ENCODE measurements around the gene SLC26A5.
A peak's percentile ranks its signal among the peaks of the same experiment; 100 is the strongest.
"Not testable (repeated sequence)": the region's sequence is repeated elsewhere in the genome, so short reads cannot be mapped to it uniquely, and the experiment has no call there.

Gene SLC26A5

GRCh38 chr7:103418241-103418640, 27.8 kb downstream of the SLC26A5 start:
- no peak overlapping the region for H2BK15ac ChIP-seq (ENCODE audit: low read depth, poor library complexity, severe bottlenecking)
- H4K91ac ChIP-seq (ENCODE audit: low read length) = no peak overlapping the region
- H2AFZ ChIP-seq (ENCODE audit: low read depth, low read length) = no peak overlapping the region
- H3K23ac ChIP-seq (ENCODE audit: low read length in 2 of 2) = no peak overlapping the region
- no peak overlapping the region for H3K4ac ChIP-seq (ENCODE audit: low read depth in 1 of 2, low read length in 2 of 2)
- no peak overlapping the region for H3K4me3 ChIP-seq (ENCODE audit: insufficient read depth in 1 of 2, low read depth in 1 of 2, low read length in 2 of 2)
- no peaks in the 10 kb centered on the region for H3K4me1 ChIP-seq (ENCODE audit: control insufficient read depth, insufficient read depth, low read depth, low read length)
- no peaks in the 10 kb centered on the region for H3K79me1 ChIP-seq (replicated peaks; ENCODE audit: low read length, poor library complexity, severe bottlenecking)
- H3K18ac ChIP-seq (ENCODE audit: low read depth in 1 of 2, low read length in 2 of 2) = no peak overlapping the region
- no peak overlapping the region for H2AK5ac ChIP-seq (ENCODE audit: low read length, severe bottlenecking)
- H2BK120ac ChIP-seq (ENCODE audit: low read depth, low read length) = no peak overlapping the region
- H4K8ac ChIP-seq (ENCODE audit: low read length) = no peak overlapping the region
- no peak overlapping the region for H2BK5ac ChIP-seq (ENCODE audit: low read depth, low read length, poor library complexity, severe bottlenecking)
- peaks cover 0 to 15% of the 10 kb centered on the region in 2 experiments for H3K27me3 ChIP-seq (ENCODE audit: control insufficient read depth in 1 of 2, insufficient read depth in 1 of 2, low read length in 2 of 2)
- no peak overlapping the region for H3K27ac ChIP-seq (ENCODE audit: low read length, poor library complexity, severe bottlenecking)
- 72% methylated on average over 2 of the region's 3 CpGs for WGBS
- no peaks in the 10 kb centered on the region for H3K36me3 ChIP-seq (ENCODE audit: control insufficient read depth in 1 of 2, insufficient read depth in 2 of 2, low read depth in 1 of 2, low read length in 2 of 2)
- H3K4me2 ChIP-seq (ENCODE audit: low read length, poor library complexity, severe bottlenecking) = no peak overlapping the region
- no peak overlapping the region for H2BK12ac ChIP-seq (ENCODE audit: low read length in 2 of 2)
- H3K14ac ChIP-seq (ENCODE audit: low read length in 2 of 2) = no peak overlapping the region
- no peak overlapping the region for H3K9ac ChIP-seq (ENCODE audit: low read length)
- DNase-seq = no peak
- no peaks in the 10 kb centered on the region for H3K9me3 ChIP-seq (ENCODE audit: control insufficient read depth, low read length)

- Histone ChIP-seq H3K9ac (ENCODE audit: low read length) (no peak overlapping the region), H2AFZ (ENCODE audit: low read depth, low read length) (no peak overlapping the region), H3K9me3 (ENCODE audit: control insufficient read depth, low read length) (no peaks in the 10 kb centered on the region), H3K23ac (ENCODE audit: low read length in 2 of 2) (no peak overlapping the region), H3K4me3 (ENCODE audit: insufficient read depth in 1 of 2, low read depth in 1 of 2, low read length in 2 of 2) (no peak overlapping the region), H3K4me1 (ENCODE audit: control insufficient read depth, insufficient read depth, low read depth, low read length) (no peaks in the 10 kb centered on the region), H2AK5ac (ENCODE audit: low read length, severe bottlenecking) (no peak overlapping the region), H2BK15ac (ENCODE audit: low read depth, poor library complexity, severe bottlenecking) (no peak overlapping the region), H2BK5ac (ENCODE audit: low read depth, low read length, poor library complexity, severe bottlenecking) (no peak overlapping the region), H3K14ac (ENCODE audit: low read length in 2 of 2) (no peak overlapping the region), H2BK12ac (ENCODE audit: low read length in 2 of 2) (no peak overlapping the region), H3K36me3 (ENCODE audit: control insufficient read depth in 1 of 2, insufficient read depth in 2 of 2, low read depth in 1 of 2, low read length in 2 of 2) (no peaks in the 10 kb centered on the region), H3K27ac (ENCODE audit: low read length, poor library complexity, severe bottlenecking) (no peak overlapping the region), H3K79me1 (replicated peaks; ENCODE audit: low read length, poor library complexity, severe bottlenecking) (no peaks in the 10 kb centered on the region), H3K4me2 (ENCODE audit: low read length, poor library complexity, severe bottlenecking) (no peak overlapping the region), H2BK120ac (ENCODE audit: low read depth, low read length) (no peak overlapping the region), H4K8ac (ENCODE audit: low read length) (no peak overlapping the region), H3K27me3 (ENCODE audit: control insufficient read depth in 1 of 2, insufficient read depth in 1 of 2, low read length in 2 of 2) (peaks cover 3 to 19% of the 10 kb centered on the region in 2 experiments), H3K4ac (ENCODE audit: low read depth in 1 of 2, low read length in 2 of 2) (no peak overlapping the region), H3K18ac (ENCODE audit: low read depth in 1 of 2, low read length in 2 of 2) (no peak overlapping the region), H4K91ac (ENCODE audit: low read length) (no peak overlapping the region)
- 82% methylated on average over 4 of the region's 5 CpGs for WGBS
- no peak for DNase-seq
Measured at GRCh38 chr7:103413407-103413806, 32.6 kb downstream of the SLC26A5 start.

GRCh38 chr7:103412151-103412550, 33.9 kb downstream of the SLC26A5 start:
- no peak for DNase-seq
- H3K4me2 ChIP-seq (ENCODE audit: low read length, poor library complexity, severe bottlenecking) = no peak overlapping the region
- H2BK5ac ChIP-seq (ENCODE audit: low read depth, low read length, poor library complexity, severe bottlenecking) = no peak overlapping the region
- H3K14ac ChIP-seq (ENCODE audit: low read length in 2 of 2) = no peak overlapping the region
- no peak overlapping the region for H2BK15ac ChIP-seq (ENCODE audit: low read depth, poor library complexity, severe bottlenecking)
- WGBS = 100% methylated on average over 1 of the region's 1 CpG
- H3K27me3 ChIP-seq (ENCODE audit: control insufficient read depth in 1 of 2, insufficient read depth in 1 of 2, low read length in 2 of 2) = peaks cover 3 to 19% of the 10 kb centered on the region in 2 experiments
- H3K4me3 ChIP-seq (ENCODE audit: insufficient read depth in 1 of 2, low read depth in 1 of 2, low read length in 2 of 2) = no peak overlapping the region
- H4K8ac ChIP-seq (ENCODE audit: low read length) = no peak overlapping the region
- no peak overlapping the region for H4K91ac ChIP-seq (ENCODE audit: low read length)
- no peak overlapping the region for H2BK120ac ChIP-seq (ENCODE audit: low read depth, low read length)
- H2AFZ ChIP-seq (ENCODE audit: low read depth, low read length) = no peak overlapping the region
- H2BK12ac ChIP-seq (ENCODE audit: low read length in 2 of 2) = no peak overlapping the region
- H3K9me3 ChIP-seq (ENCODE audit: control insufficient read depth, low read length) = no peaks in the 10 kb centered on the region
- no peak overlapping the region for H3K4ac ChIP-seq (ENCODE audit: low read depth in 1 of 2, low read length in 2 of 2)
- no peak overlapping the region for H3K27ac ChIP-seq (ENCODE audit: low read length, poor library complexity, severe bottlenecking)
- no peaks in the 10 kb centered on the region for H3K79me1 ChIP-seq (replicated peaks; ENCODE audit: low read length, poor library complexity, severe bottlenecking)
- H3K18ac ChIP-seq (ENCODE audit: low read depth in 1 of 2, low read length in 2 of 2) = no peak overlapping the region
- H3K4me1 ChIP-seq (ENCODE audit: control insufficient read depth, insufficient read depth, low read depth, low read length) = no peaks in the 10 kb centered on the region
- H2AK5ac ChIP-seq (ENCODE audit: low read length, severe bottlenecking) = no peak overlapping the region
- H3K36me3 ChIP-seq (ENCODE audit: control insufficient read depth in 1 of 2, insufficient read depth in 2 of 2, low read depth in 1 of 2, low read length in 2 of 2) = no peaks in the 10 kb centered on the region
- H3K9ac ChIP-seq (ENCODE audit: low read length) = no peak overlapping the region
- no peak overlapping the region for H3K23ac ChIP-seq (ENCODE audit: low read length in 2 of 2)

GRCh38 chr7:103405789-103406613, 40.0 kb downstream of the SLC26A5 start:
- H3K27me3 ChIP-seq (ENCODE audit: control insufficient read depth in 1 of 2, insufficient read depth in 1 of 2, low read length in 2 of 2) = peaks cover 0 to 14% of the 10 kb centered on the region in 2 experiments
- not testable (repeated sequence) for H2BK5ac ChIP-seq (ENCODE audit: low read depth, low read length, poor library complexity, severe bottlenecking)

More at GRCh38 chr7:103405789-103406613, 40.0 kb downstream of the SLC26A5 start:
- not testable (repeated sequence) for H3K4me3 ChIP-seq (ENCODE audit: insufficient read depth in 1 of 2, low read depth in 1 of 2, low read length in 2 of 2); DNase-seq; H3K4me1 ChIP-seq (ENCODE audit: control insufficient read depth, insufficient read depth, low read depth, low read length); H3K27ac ChIP-seq (ENCODE audit: low read length, poor library complexity, severe bottlenecking); H2BK15ac ChIP-seq (ENCODE audit: low read depth, poor library complexity, severe bottlenecking); H3K4ac ChIP-seq (ENCODE audit: low read depth in 1 of 2, low read length in 2 of 2); H4K8ac ChIP-seq (ENCODE audit: low read length); H3K9me3 ChIP-seq (ENCODE audit: control insufficient read depth, low read length); H3K79me1 ChIP-seq (replicated peaks; ENCODE audit: low read length, poor library complexity, severe bottlenecking); H2BK120ac ChIP-seq (ENCODE audit: low read depth, low read length); H3K36me3 ChIP-seq (ENCODE audit: control insufficient read depth in 1 of 2, insufficient read depth in 2 of 2, low read depth in 1 of 2, low read length in 2 of 2); H4K91ac ChIP-seq (ENCODE audit: low read length); H2AK5ac ChIP-seq (ENCODE audit: low read length, severe bottlenecking); H3K14ac ChIP-seq (ENCODE audit: low read length in 2 of 2); H3K4me2 ChIP-seq (ENCODE audit: low read length, poor library complexity, severe bottlenecking); H2BK12ac ChIP-seq (ENCODE audit: low read length in 2 of 2); H3K9ac ChIP-seq (ENCODE audit: low read length); H3K23ac ChIP-seq (ENCODE audit: low read length in 2 of 2); H2AFZ ChIP-seq (ENCODE audit: low read depth, low read length)
- WGBS = 71% methylated on average over 7 of the region's 7 CpGs
- H3K18ac ChIP-seq (ENCODE audit: low read depth in 1 of 2, low read length in 2 of 2) = peak overlapping the region in 1 of 2 experiments; percentile 0

Measured in mesenchymal stem cell (in vitro differentiated cells and primary cell).